Fibroblast of skin of abdomen (primary cell): ENCODE results near the gene TSEN34.
"Not testable (repeated sequence)": the region's sequence is repeated elsewhere in the genome, so short reads cannot be mapped to it uniquely, and the experiment has no call there.

Source experiments
- DNase-seq: peaks from one replicate; pipeline ENCODE4 v3.0.0-alpha.2; 2013

The TSEN34 gene

DNA sequence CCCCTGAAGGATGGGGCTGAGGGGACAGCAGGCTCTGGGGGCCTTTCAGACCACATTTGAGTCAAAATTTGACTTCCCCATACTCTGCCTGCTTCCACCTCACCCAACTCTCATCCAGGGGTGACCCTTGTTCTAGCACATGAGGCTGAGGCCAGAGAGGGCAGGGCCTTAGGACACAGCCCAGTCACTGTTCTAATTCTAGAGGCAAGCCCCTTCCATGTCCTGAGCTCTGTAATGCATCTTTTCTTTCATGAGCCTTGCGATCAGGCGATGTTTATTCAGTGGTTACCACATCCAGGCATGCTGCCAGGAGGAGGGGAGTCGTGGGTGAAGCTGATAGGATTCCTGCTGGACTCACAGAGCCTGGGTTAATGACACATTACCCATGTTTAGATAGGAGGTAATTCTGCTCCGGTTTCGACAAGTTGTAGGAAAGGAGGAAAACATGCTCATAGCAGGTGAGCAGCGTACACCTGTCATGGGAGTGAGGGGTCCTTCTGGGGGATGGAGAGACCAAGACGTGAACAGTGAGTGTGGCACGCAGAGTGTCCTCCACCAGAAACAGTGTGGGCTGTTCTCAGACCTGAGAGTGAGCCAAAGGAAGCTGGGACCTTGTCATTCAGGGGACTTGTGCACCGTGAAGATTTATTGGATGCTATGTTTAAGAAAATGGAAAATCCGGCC, 18.8 kb downstream of the TSEN34 start:
- DNase-seq, result peak; percentile 96

DNA sequence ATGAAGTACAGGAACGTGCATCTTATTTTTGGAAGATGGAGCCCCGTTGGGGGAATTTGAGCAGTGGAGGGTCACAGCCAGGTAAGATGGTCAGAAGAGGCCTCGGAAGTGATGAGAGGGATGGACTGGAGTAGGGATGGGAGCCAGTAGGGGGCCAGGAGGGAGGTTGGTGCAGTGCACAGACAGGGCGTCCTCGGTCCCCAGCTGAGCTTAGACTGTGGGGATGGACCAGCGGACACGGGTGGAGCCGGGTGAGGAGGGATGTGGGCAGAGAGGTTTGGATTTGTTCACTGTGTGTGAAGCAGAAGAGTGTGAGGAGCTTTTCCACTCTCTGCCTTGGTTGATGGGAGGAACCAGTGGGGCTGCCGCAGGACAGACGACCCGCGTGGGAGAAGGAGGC, 20.1 kb downstream of the TSEN34 start:
- DNase-seq, result no peak

- not testable (repeated sequence) for DNase-seq
Measured at GRCh38 chr19:54214217-54214616, 23.1 kb downstream of the TSEN34 start.

DNA sequence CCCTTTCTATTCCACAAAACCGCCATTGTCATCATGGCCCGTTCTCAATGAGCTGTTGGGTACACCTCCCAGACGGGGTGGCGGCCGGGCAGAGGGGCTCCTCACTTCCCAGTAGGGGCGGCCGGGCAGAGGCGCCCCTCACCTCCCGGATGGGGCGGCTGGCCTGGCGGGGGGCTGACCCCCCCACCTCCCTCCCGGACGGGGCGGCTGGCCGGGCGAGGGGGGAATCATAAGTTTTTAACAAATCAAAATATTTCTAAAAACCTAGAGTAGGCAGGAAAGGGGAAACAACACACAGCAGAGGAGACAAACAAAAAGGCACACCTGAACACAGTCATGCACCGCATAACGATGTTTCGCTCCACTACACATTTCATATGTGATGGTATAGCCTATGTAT, 23.6 kb downstream of the TSEN34 start:
- DNase-seq, result not testable (repeated sequence)

GRCh38 chr19:54216869-54217268, 25.8 kb downstream of the TSEN34 start:
- DNase-seq, result no peak

GRCh38 chr19:54217517-54218247, 26.6 kb downstream of the TSEN34 start:
- not testable (repeated sequence) for DNase-seq

DNA sequence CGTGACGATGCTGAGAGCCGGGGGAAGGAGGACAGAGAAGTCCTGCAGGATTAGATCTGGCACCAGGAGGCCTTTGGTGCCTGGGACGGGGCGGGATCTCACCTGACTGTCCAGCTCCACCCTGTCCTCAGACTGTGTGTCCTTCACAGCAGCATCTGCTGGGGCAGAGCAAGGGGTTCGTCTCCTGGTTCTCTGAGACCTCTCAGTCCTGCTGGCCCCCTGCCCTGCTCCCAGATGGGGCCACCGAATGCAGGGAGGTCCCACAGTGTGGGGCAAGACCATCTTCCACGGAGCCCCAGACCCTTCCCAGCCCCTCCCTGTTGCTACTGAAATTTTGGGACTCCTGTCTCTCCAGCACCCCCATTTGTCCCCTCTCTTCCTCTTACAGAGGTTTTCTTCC, 27.2 kb downstream of the TSEN34 start:
- DNase-seq, result no peak

- DNase-seq, result no peak
Measured at GRCh38 chr19:54218960-54219661, 28.0 kb downstream of the TSEN34 start.

GRCh38 chr19:54219702-54220101, 28.6 kb downstream of the TSEN34 start:
- not testable (repeated sequence) for DNase-seq

- not testable (repeated sequence) for DNase-seq
Measured at GRCh38 chr19:54221947-54222346, 30.8 kb downstream of the TSEN34 start.

DNA sequence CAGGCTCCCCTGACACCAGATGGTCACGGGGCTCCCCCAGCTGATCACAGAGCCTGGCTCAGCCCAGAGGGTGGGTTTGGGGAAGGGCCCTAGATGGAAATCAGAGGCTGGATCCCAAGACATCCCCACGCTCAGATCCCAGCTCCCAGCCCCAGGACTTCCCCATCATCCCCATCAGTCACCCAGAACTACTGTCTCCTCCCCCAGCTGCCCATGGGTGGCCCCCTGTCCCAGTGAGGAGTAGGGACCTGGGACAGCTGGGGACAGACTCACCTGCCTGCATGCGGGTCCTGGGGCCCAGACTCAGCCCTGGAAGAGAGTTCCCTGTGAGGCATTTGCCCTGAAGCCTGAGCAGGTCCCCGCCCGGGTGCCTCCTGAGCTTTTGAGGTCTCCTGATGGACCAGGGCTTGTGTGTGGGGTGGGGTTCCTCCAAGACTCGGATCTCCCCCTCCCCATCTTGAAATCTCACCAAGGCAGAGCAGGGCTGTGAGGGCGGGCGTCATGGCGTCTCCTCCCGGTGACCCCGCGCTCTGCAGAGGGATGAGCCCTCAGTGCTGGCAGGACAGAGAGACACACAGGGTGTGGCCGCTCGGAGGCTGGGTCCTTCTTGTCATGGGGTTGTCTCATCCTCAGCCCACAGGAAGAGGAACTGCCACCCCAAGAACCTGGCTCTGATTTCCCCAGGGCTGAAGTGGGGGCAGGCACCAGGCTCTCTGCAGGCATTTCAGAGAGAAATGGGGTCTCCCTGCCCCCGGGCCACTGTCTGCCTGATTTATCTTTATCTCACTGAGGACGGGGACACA, 31.6 kb downstream of the TSEN34 start, which contains the start of gene LILRB3:
LILRB3 (minus strand) TSS at position 534 of the 803 bp plus-strand sequence; CDS start at position 503, 31 bp downstream.
- DNase-seq, result not testable (repeated sequence)

DNA sequence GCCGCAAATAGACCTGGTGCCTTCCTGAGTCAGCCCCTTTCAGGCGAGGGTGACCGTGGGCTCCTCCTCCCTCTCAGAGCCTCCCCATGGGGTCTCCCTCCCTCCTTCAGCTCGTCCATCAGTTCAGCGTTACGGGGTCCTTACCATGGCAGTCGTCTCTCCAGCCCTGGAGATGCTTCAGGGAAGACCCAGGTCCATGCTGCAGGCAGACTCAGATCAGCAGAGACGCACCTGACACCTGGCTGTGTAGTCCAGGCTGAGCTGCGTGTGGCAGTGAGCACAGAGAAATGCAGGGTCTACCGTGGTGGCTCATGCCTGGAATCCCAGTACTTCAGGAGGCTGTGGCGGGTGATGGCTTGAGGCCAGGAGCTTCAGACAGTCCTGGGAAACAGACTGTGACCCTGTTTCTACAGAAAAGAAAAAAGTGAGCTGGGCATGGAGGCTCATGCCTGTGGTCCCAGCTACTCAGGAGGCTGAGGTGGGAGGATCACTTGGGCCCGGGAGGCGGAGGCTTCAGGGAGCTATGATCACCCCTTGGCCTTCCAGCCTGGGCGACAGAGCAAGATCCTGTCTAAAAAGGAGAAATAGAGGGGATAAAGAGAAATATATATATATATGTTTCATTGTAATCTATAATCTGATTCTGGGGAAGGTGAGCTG, 32.3 kb downstream of the TSEN34 start:
- DNase-seq, result not testable (repeated sequence)

- DNase-seq, result not testable (repeated sequence)
Measured at GRCh38 chr19:54223937-54224281, 32.8 kb downstream of the TSEN34 start.

- not testable (repeated sequence) for DNase-seq
Measured at GRCh38 chr19:54224619-54225018, 33.5 kb downstream of the TSEN34 start.

- no peak for DNase-seq
Measured at GRCh38 chr19:54229146-54229545, 38.0 kb downstream of the TSEN34 start.

GRCh38 chr19:54230031-54230430, 38.9 kb downstream of the TSEN34 start:
- no peak for DNase-seq

DNA sequence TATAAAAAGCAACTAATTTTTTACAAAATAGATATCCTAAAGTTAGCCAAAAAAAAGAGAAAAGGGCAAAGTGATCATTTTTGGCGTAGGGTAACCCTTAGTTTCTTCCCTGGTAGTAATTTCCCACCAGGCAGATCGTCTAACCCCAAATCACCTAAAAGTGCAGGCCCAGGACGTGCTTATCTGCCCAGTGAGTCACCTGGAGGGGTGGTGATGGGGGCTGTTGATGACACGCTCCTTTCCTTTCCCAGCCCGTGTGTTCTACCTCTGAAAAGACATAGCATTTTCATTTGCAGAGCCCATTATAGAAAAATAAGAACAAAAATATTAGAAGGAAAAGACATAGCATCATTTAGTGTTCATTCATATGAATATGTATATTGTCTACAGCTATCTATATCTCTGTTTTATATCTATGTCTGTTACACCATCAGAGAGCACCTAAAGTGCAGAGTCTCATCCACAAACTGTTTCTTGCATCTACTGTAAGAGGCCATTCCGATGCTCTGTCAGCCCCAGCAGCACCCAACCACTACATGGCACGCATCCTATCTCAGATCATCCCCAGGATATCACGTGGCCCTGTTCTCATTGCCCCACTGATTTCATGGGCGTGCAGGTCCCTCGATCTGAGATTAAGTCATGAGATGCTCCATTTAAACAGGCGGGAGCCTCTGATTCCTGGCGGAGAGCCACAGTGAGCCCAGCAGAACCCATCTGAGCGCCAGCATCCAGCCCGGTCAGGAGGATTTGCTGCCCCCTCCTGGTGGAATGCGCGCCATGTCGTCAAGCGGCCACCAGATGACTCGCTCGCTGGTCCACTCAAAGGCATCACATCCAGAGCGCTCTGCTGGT, 40.2 kb downstream of the TSEN34 start:
- peak; percentile 68 for DNase-seq

DNA sequence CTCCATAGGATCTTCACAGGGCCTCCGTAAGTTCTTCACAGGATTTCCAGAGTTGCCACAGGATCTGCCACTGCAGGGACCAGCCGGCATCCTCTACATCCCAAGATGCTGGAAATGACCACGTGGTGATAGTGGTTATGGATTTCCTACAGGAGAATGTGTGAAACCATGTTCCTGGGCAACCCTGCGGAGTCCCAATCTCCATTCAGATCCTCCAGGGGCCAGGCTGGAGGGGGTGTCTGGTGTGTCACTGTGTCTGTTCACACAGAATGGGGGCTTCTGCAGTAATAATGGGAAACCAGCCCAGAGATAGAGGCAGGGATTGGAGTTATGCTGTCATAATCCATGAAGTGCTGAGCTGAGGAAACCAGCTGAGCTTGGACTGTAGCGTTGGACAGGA, 42.8 kb downstream of the TSEN34 start:
- no peak for DNase-seq

GRCh38 chr19:54239491-54240371, 48.6 kb downstream of the TSEN34 start:
- not testable (repeated sequence) for DNase-seq
